HepG2 (cell line): ENCODE results near the gene CHAF1A. TPM values are rescaled to one million over a fixed set of nuclear protein-coding genes. Genes with fewer than 3 reads are reported as not detected.

ENCODE experiments used
- ADNP ChIP-seq: sonication (generic); formaldehyde crosslinking; IDR thresholded peaks from 2 replicates; pipeline ENCODE4 v1.4.0; 2020; ENCODE audit warnings: missing genetic modification reagents
- BCL6 ChIP-seq: IDR thresholded peaks from 2 replicates; pipeline ENCODE4 v1.6.1; 2016; ENCODE audit warnings: missing genetic modification reagents, missing compliant biosample characterization
- CENPX ChIP-seq: sonication (generic); formaldehyde crosslinking; IDR thresholded peaks from 2 replicates; pipeline ENCODE4 v1.9.0; 2021; ENCODE audit warnings: mild to moderate bottlenecking, missing genetic modification reagents, moderate library complexity
- HDAC6 ChIP-seq: fragments of 200-600 bp; sonication (generic); IDR thresholded peaks from 2 replicates; pipeline ENCODE4 v1.7.0; 2017; ENCODE audit warnings: mild to moderate bottlenecking, antibody characterized with exemption, low read length, low read depth
- KMT2A ChIP-seq: sonication (generic); formaldehyde crosslinking; IDR thresholded peaks from 2 replicates; pipeline ENCODE4 v1.4.0; 2020; ENCODE audit warnings: missing genetic modification reagents
- PHB2 ChIP-seq: fragments of 450-650 bp; IDR thresholded peaks from 2 replicates; pipeline ENCODE4 v1.6.1; 2018; ENCODE audit not compliant: partially characterized antibody
- RFX3 ChIP-seq: IDR thresholded peaks from 2 replicates; pipeline ENCODE4 v1.6.1; 2016; ENCODE audit warnings: missing biosample characterization, missing genetic modification reagents
- TCF7L2 ChIP-seq: IDR thresholded peaks from 2 replicates; pipeline ENCODE4 v1.6.1; 2011; ENCODE audit warnings: mild to moderate bottlenecking, low read depth, low read length, moderate library complexity
- THYN1 ChIP-seq: sonication (generic); formaldehyde crosslinking; IDR thresholded peaks from 2 replicates; pipeline ENCODE4 v1.8.1; 2023; ENCODE audit warnings: low read depth, mild to moderate bottlenecking, moderate library complexity, missing genetic modification reagents, borderline replicate concordance
- ZBTB33 ChIP-seq: sonication (generic); formaldehyde crosslinking; IDR thresholded peaks from 2 replicates; pipeline ENCODE4 v1.4.0; 2020; ENCODE audit warnings: missing genetic modification reagents
- ZBTB44 ChIP-seq: sonication (generic); formaldehyde crosslinking; IDR thresholded peaks from 2 replicates; pipeline ENCODE4 v1.4.0; 2020; ENCODE audit warnings: missing genetic modification reagents
- ZMYM2 ChIP-seq: sonication (generic); formaldehyde crosslinking; IDR thresholded peaks from 2 replicates; pipeline ENCODE4 v1.8.0; 2022; ENCODE audit warnings: mild to moderate bottlenecking, missing genetic modification reagents
- ZNF333 ChIP-seq: sonication (generic); formaldehyde crosslinking; IDR thresholded peaks from 2 replicates; pipeline ENCODE4 v1.4.0; 2020; ENCODE audit warnings: mild to moderate bottlenecking, missing genetic modification reagents, borderline replicate concordance
- ZNF414 ChIP-seq: sonication (generic); formaldehyde crosslinking; IDR thresholded peaks from 2 replicates; pipeline ENCODE4 v1.5.0; 2020; ENCODE audit warnings: missing genetic modification reagents
- ZNF576 ChIP-seq: sonication (generic); formaldehyde crosslinking; IDR thresholded peaks from 2 replicates; pipeline ENCODE4 v1.4.0; 2020; ENCODE audit warnings: mild to moderate bottlenecking, missing genetic modification reagents
- ZNF652 ChIP-seq: IDR thresholded peaks from 2 replicates; pipeline ENCODE4 v1.6.1; 2016; ENCODE audit warnings: low read depth, borderline replicate concordance
- ZNF746 ChIP-seq: sonication (generic); formaldehyde crosslinking; IDR thresholded peaks from 2 replicates; pipeline ENCODE4 v1.8.0; 2022; ENCODE audit warnings: mild to moderate bottlenecking, missing genetic modification reagents
- polyA plus RNA-seq, 8 experiments: library from polyadenylated mRNA; depleted of rRNA in 3 of 8; stranded (reverse) in 7 of 8; unstranded in 1 of 8; fragments of >200 nt; fragmentation: Illumina TruSeq in 4 of 8; extraction: Trizol in 4 of 8; gene quantifications; 2 replicates each; pipeline versions ENCODE4 v1.2.1 to v1.2.3, GENCODE V29; 2011 to 2016; ENCODE audit warnings: low read depth in 4 of 8, missing spikeins in 1 of 8, mixed read lengths in 1 of 8; ENCODE audit not compliant: insufficient read depth in 1 of 8
- total RNA-seq, 5 experiments: library from RNA; depleted of rRNA; stranded (reverse); fragments of >200 nt; fragmentation: Illumina TruSeq; extraction: Trizol; gene quantifications; 2 replicates each; pipeline ENCODE4 v1.2.3, GENCODE V29; 2016; ENCODE audit warnings: low read depth in 1 of 5

Gene CHAF1A
- total and polyA plus RNA-seq, 2 of the 13 experiments (the other 11 are each of a cell fraction or from before 2014, with no cell fraction given), result 11.0 to 34.8 TPM

- TF ChIP-seq ZBTB33, result no peak
- no peak for TF ChIP-seq CENPX (CRISPR knock-in tag)
- no peak for TF ChIP-seq ZNF576 (CRISPR knock-in tag)
- TF ChIP-seq PHB2, result no peak
- no peak for TF ChIP-seq ZBTB44
- TF ChIP-seq TCF7L2, result no peak
- TF ChIP-seq ADNP (CRISPR knock-in tag), result no peak
- no peak for TF ChIP-seq ZMYM2 (CRISPR knock-in tag)
- TF ChIP-seq ZNF652 (CRISPR knock-in tag), result no peak
- no peak for TF ChIP-seq BCL6
- no peak; the same call in 1 of the 2 replicates for TF ChIP-seq KMT2A (CRISPR knock-in tag)
- TF ChIP-seq ZNF333, result no peak
- no peak for TF ChIP-seq RFX3 (CRISPR knock-in tag)
- TF ChIP-seq ZNF414, result no peak
- no peak for TF ChIP-seq THYN1 (CRISPR knock-in tag)
- no peak for TF ChIP-seq ZNF746 (CRISPR knock-in tag)
- no peak for TF ChIP-seq HDAC6
Measured at GRCh38 chr19:4471403-4472173, 69.1 kb downstream of the CHAF1A start (continued).
